ENCODE data around the gene NEK6. TPM values are rescaled to one million over a fixed set of nuclear protein-coding genes. Genes with fewer than 3 reads are reported as not detected.

Gene NEK6
- polyA plus RNA-seq, 5 donors, result 34.3 to 48.6 (median 38.2) TPM

GRCh38 chr9:124320062-124320973 lies 62.6 kb downstream of the NEK6 start:
- DNase-seq, result peak; percentile 47 to 54

GRCh38 chr9:124321416-124321815 lies 63.7 kb downstream of the NEK6 start:
- no peak for DNase-seq

- DNase-seq, result no peak
Observed at GRCh38 chr9:124321935-124322334, 64.2 kb downstream of the NEK6 start.

- DNase-seq, result no peak
Observed at GRCh38 chr9:124322618-124323432, 65.1 kb downstream of the NEK6 start.

- no peak for DNase-seq
Observed at GRCh38 chr9:124323904-124324303, 66.2 kb downstream of the NEK6 start.

- no peak for DNase-seq
Observed at GRCh38 chr9:124325816-124326215, 68.1 kb downstream of the NEK6 start.

GRCh38 chr9:124326378-124326777 lies 68.6 kb downstream of the NEK6 start:
- DNase-seq, result no peak

GRCh38 chr9:124327491-124327890 lies 69.7 kb downstream of the NEK6 start:
- no peak for DNase-seq

- DNase-seq, result no peak
Observed at GRCh38 chr9:124328285-124328684, 70.5 kb downstream of the NEK6 start.

- DNase-seq, result no peak
Observed at GRCh38 chr9:124329206-124329792, 71.5 kb downstream of the NEK6 start.

- DNase-seq, result no peak
Observed at GRCh38 chr9:124330011-124330697, 72.4 kb downstream of the NEK6 start.

GRCh38 chr9:124331580-124331979 lies 73.8 kb downstream of the NEK6 start:
- DNase-seq, result no peak

GRCh38 chr9:124332361-124333202 lies 74.8 kb downstream of the NEK6 start:
- no peak for DNase-seq

GRCh38 chr9:124333203-124333579 lies 75.4 kb downstream of the NEK6 start:
- DNase-seq, result no peak

GRCh38 chr9:124334568-124335319 lies 77.0 kb downstream of the NEK6 start:
- no peak for DNase-seq

GRCh38 chr9:124335320-124335707 lies 77.6 kb downstream of the NEK6 start:
- DNase-seq, result no peak

- DNase-seq, result no peak
Observed at GRCh38 chr9:124337562-124337961, 79.8 kb downstream of the NEK6 start.

GRCh38 chr9:124339603-124340146 lies 81.9 kb downstream of the NEK6 start:
- DNase-seq, result no peak

- DNase-seq, result no peak
Observed at GRCh38 chr9:124340219-124341069, 82.7 kb downstream of the NEK6 start.
